Renal cortical epithelial cell (primary cell): ENCODE data around the gene MCEE. TPM values are rescaled to one million over a fixed set of nuclear protein-coding genes. Genes with fewer than 3 reads are reported as not detected.
A peak's percentile ranks its signal among the peaks of the same experiment; 100 is the strongest.
"Not testable (repeated sequence)": the region's sequence is repeated elsewhere in the genome, so short reads cannot be mapped to it uniquely, and the experiment has no call there.

Experiments used
- DNase-seq: peaks from one replicate; pipeline ENCODE4 v3.0.0-alpha.2; 2011; ENCODE audit warnings: low read depth
- total RNA-seq: library from RNA; depleted of rRNA; stranded (reverse); fragments of >200 nt; gene quantifications from 2 replicates; pipeline ENCODE4 v1.2.3, GENCODE V29; 2014

The MCEE gene
- total RNA-seq = 5.5 and 6.6 TPM in 2 replicates

DNA sequence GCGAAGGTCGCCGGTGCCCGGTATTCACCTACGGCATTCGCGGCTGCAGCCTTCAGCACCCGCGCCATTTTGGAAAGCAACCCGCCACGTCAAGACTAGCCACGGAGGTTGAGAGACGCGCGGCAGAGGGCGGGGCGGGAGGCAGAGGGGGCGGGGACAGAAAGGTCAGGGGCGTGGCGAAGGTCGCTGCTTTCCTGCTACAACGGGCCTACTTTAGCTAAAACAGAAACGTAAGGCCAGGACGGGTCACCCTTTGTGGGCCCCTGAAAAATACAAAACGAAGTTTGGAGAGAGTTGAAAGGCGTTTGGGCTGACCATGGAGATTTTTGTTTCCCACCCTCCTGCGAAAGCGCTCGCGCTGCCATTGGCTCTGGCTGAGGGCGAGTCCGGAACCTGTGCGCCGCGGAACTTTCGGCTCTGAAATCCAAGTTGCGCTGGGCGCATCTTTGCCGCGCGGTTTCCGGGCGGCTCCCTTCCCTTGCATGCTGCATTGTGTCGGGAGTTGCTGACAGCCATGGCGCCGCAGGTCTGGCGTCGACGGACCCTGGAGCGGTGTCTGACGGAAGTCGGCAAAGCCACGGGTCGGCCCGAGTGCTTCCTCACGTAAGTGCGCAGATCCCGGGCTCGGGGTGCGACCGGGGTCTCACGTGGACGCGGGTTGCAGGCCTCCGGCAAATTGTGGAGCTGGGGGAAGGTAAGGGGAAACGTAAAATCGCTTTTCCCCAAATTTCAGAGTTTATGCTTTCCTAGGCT lies at the start of gene MCEE, which contains the start of gene MPHOSPH10:
MCEE (minus strand) TSS at position 78 of the 753 bp plus-strand sequence; CDS start at position 68, 10 bp downstream.
MPHOSPH10 (plus strand) TSS at position 483 of the 753 bp plus-strand sequence; CDS start at position 515, 32 bp downstream.
- peak; percentile 75 for DNase-seq

DNA sequence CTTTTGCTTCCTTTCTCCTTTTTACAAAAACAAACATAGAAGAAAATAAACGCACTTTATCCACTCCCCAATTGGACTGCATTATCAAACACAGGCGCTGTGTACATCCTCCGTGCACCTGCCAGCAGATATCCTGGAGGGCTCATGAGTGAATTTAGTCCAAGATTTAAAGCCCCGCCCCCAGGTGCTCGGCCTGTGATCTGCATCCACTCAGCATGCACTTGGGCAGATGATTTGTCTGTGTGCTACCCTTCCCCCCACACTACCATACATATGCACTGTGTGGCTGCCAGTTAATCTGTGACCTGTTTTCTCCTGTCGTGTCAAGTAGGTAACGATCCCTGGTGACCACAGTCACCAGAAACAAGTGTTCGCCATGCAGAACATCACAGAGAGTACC lies 48.8 kb upstream of the MCEE start:
- not testable (repeated sequence) for DNase-seq

DNA sequence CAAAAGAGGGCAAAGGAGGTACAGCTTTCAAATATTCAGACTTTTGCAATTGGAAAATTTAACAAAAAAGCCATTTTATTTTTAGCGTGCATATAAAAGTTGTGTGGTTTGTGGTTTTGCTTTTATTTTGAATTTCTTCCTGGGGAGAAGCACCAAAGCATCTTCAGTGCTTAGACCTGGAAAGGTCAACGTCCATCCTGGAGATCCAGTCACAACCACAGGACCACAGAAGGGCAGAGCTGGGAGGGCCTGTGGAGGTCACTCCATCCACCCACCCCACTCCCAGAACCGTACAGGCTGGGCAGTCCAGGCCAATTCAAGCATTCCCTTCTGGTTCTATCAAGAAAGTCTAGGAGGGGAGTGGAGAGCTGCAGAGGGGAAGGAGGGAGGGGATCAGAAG lies 44.2 kb upstream of the MCEE start:
- DNase-seq = no peak

DNA sequence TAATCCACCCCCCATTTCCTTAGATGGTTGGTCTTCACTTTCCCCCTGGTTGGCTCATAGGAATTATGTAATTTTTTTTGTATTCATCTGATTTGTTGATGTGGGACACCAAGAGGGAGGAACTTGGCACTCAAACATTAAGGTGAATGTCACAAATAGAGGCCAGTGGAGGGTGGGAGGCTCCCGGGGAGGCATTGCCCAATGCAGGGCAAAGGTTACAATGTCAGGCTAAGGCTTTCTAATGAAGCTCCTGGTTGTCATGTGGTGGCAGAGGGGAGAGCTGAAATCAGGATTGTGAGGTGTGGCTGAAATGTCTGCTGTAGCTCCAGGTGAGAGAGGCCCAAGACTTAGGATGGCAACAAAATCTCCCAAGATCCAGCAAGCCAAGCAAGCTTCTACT lies 43.1 kb upstream of the MCEE start:
- no peak for DNase-seq

DNA sequence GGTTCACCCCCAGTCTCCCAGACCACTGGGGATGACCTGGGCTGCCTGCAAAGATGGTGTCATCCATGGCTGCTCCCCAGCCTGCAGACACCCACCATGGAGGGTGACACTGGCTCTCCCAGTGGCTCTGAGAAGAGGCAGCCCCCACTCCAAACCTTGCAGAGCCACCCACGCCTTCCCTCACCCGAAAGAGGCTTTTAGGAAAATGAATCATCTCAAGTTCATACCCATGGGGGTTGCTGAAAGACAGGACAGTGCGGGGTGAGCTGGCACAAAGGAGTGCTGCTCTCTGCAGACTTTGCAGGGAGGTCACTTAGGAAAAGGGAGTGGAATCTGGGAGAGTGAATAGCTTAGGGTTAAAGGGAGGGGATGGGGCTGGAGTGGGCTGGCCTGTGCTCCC lies 36.8 kb upstream of the MCEE start:
- DNase-seq = no peak

DNA sequence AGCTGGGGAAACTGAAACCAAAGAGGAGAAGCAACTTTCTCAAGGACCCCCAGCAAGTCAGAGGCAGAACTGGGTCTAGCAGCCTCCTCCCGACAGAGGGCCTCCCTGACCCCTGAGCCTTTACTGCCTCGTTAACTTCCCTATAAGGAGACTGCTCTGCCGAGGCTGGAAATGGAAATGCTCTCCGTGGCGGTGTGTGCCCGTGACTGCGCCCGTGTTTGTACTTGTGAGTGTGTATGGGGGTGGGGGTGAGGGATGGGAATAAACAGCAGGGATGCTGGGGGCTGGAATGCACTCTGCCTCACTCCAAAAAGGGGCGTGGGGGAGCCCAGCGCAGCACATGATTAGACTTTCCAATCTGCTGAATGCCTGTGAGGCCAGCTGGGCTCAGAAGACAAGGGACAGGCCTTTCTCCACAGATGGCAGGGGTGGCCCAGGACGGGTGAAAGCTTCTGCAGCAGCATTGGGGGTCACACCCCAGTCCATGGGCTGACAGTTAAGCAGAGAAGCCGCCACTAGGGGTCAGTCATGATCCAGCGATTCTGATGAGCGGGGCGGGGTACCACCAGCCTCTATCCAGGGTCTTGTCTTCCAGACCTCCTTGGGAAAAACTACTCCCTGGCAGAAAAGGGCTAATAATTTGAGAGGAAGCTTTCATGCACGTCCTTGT lies 27.2 kb upstream of the MCEE start:
- peak; percentile 4 for DNase-seq

DNA sequence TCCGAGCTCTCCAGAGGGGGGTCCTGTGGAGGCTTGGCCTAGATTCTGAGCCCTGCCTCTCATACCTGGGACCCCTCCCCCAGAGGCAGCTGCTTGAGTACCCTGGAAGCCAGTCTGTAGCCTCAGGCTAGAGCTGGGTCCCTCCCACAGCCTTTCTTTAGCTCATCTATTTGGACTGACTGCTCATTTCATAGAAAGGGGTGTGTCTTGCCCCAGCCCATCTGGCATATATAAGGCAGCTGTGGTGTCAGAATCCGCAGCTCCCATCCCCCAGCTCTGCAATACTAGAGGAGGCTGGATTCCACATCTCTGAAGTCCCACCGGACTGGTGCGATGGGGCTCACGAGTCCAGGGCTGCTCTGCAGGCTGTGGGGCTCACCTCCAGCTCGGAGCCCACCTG lies 26.5 kb upstream of the MCEE start:
- DNase-seq = no peak

DNA sequence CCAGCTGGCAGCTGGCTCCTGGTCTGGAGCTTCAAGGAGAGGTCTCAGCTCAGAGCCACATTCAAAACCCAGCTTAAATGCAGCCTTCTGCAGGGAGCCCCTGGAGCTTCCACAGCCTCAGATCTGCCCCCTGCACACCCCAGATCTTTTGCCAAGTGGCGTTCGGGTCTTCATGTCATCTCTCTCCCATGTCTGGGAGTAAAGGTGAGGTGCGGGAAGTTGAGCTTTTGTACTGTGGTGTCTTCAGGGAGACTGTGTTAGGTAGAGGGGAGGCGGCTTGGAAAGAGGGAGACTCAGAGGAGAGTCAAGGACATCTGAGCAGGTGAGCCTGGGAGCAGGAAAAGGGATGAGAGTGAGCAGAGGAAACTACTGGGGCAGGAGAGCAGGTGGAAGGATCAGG lies 25.8 kb upstream of the MCEE start:
- no peak for DNase-seq

DNA sequence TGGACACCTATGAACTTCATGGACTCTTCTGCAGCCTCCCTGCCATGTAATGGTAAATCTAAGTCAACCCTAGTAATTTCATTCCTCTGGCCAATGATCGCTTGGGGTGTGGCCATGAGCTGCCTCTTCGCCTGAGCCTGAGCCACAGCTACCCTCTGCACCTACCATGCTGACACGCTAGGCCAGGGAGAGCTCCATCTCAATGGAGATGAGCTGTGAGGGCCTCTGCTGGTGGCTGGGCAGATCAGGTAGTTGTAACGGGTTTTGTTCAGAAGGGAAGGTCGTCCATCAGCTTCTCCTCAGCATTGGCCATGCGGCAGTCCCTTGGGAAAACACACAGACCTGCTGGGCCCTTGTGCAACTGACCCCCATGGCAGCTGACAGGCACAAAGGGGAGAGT lies 24.8 kb upstream of the MCEE start:
- DNase-seq = no peak

DNA sequence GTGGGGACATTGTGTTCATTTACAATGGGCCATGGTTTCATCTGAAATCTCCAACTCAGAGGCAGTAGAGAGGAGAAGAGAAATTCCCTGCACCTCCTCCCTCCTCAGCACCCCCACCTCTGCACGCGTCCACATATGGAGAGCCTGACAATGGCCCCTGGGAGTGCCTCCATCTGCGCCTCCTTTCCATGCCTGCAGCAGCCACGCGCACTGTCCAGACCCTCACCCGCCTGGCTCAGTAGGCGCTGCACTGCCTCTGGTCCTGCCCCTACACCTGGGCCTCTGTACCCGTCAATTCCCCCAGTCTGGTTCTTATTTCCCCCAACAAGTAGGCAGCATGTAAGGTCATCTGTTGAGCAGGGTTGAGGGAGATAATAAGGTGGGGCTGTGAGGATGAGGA lies 24.2 kb upstream of the MCEE start:
- no peak for DNase-seq

DNA sequence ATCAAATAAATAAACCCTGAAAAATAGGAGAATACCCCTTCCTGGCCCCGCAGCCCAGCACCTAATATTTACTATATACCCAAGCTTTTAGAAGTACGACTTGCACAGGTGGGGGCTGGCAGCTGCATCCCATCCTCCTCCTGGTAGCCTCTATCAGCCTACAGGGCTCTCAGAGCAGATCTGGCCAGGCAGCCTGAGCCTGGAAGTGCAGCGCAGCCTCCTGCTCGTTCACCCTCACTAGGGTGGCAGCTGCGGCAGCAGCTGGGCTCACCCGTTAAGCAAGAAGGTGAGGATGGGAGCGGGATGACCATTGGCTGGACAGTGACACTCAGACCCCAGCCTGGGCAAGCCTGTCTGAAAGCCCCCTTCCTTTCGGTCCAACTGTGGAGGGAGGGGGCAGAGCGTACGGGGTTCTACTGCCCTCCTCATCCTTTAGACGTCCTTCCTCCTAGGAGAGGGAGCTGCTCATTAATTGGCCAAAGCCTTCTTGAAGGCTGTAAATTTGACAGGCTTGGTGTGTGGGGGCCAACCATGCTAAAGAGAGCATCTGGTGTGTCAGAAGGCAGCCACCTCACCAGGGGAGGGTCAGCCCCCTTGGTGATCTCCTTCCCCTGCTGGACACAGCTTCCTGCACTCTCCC lies 23.7 kb upstream of the MCEE start:
- no peak for DNase-seq

DNA sequence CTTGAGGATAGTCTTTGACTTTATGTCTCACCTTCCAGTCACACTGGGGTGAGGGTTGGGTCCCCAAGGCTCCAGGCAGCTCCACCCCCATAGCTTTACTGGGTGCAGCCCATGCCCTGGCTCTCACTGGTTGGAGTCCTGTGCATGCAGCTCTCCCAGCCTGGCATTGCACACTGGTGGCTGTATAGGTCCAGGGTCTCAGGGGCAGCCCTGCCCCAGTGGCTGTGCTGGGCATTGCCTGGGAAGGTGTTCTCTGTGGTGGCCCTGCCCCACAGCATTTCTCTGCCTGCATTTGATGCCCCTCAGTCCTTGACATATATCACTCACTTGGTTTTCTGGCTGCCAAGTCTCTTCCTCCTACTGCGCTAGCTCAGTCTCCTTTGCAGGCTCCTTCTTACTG lies 21.6 kb upstream of the MCEE start:
- DNase-seq = no peak

DNA sequence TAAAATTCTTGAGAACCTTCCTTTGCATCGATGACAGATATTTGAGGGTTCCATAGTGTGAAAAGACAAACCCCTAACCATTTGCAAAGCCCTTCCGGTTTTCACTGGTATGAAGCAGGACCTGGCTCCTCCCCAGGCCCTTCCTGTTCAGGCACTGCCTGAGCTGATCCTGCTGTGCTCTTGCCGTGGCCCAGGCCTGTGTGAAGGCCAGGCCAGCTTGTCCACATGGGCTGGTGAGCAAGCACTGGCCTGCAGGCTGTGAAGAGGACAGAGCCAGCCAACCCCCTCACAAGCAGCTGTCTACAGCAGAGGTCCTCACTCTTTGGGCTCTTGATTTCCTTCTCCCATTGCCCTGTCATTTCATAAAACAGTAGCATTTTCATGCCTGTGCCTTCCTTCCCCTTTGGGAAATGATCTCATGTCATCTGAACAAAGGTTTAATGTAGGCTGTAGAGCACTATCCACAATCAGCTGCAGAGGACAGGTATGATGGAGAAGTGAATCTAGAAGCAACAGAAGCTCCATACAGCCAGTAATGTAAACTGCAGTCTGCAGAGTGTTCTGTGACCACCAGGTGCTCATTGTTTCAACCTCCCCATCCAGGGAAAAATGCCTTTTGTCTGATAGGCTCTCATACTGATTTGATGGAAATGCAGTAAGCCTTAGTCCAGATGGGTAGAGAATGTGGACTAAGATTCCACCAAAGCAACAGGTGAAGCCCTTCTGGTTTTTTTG lies 20.2 kb upstream of the MCEE start:
- no peak for DNase-seq

DNA sequence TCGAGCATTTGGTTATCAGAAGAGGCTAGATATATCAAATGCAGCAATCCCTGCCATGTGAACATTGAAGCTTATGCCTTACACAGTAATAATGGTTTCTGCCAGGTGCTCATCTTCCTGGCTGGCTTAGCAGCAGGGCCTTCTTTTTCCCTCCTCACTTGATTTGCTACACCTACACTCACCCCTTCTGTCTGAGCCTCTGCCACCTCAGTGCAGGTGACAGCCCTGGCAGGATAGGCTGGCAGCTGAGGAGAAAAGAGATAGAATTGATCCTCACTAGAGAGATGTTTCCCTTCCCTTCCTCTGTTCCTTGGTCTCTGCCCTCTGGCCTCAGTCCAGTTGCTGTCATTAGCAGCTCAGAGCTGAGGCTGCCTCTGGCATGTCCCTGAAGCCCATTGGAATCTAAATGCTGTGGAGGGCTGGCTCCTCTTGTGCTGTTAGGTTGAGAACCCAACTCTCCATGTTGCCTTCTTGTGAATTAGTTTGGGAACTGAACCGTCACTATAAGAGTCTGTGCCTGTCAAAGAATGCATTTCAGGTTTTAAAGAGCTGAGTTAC lies 18.6 kb upstream of the MCEE start:
- DNase-seq = no peak

DNA sequence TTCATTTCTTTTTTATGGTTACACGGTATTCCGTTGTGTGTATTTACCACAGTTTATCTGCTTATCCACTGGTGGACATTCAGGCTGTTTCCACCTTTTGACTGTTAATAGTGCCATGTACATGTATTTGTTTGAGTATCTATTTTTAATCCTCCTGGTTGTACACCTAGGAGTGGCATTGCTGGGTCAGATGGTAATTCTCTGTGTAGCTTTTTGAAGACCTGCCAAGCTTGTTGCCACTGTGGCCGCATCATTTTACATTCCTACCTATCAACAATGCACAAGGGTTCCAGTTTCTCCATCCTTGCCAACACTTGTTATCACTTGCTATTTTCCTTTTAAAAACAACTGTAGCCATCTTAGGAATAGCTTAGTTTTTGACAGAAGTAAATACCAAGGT lies 13.8 kb upstream of the MCEE start:
- no peak for DNase-seq

DNA sequence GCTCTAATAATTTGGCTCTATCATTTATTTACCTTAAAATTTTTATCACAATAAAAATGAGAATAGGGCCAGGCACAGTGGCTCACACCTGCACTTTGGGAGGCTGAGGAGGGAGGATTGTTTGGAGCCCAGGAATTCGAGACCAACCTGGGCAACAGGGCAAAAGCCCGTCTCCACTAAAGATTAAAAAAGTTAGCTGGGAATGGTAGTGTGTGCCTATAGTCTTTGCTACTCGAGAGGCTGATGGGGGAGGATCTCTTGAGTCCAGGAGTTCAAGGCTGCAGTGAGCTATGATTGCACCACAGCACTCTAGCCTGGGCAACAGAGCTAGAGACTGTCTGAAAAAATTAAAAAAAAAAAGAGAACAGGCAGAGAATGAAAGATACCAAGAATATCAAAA lies 6.1 kb upstream of the MCEE start:
- no peak for DNase-seq

DNA sequence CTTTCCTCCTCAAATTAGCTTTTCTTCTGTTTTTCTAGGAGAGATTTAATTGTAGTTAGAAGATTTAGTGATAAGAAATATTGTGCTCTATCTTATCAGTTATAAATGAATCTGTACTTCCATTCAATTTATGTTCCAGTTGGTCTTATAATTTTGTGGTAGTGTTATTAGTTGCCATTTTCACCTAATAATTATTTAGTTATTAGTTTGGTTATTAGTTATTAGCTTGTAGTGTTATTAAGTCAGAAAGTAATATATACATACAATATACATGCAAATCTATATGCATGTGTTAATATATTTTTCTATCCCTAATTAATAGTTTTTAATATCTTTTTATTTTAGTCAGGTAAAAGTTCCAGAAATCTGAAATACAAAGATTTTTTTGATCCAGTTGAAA lies 3.6 kb upstream of the MCEE start:
- no peak for DNase-seq

DNA sequence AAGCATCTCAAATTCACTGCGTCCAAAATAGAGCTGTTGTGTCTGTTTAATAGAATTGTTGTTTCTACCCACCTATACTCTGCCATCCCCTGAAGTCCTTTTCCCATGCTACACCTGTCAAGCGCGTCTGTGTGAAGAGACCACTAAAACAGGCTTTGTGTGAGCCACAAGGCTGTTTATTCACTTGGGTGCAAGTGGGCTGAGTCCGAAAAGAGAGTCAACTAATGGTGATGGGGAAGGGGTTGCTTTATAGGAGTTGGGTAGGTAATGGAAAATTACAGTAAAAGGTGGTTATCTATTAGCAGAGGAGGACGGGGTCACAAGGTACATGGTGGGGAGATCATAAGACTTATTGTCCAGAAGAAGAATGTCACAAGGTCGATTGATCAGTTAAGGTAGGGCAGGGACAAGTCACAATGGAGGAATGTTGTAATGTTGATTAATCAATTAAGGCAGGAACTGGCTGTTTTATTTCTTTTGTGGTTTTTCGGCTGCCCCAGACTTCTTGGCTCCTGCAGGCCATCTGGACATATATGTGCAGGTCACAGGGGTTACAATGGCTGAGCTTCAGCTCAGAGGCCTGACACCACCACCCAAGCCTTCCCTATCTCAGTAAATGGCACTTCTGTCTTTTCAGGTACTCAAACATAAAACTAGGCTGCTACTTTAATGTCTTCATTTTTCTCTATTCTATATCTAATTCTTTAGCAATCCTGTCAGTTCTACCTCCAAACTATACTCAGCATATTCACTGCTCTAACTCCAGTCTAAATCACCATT lies 1.5 kb upstream of the MCEE start:
- DNase-seq = not testable (repeated sequence)

DNA sequence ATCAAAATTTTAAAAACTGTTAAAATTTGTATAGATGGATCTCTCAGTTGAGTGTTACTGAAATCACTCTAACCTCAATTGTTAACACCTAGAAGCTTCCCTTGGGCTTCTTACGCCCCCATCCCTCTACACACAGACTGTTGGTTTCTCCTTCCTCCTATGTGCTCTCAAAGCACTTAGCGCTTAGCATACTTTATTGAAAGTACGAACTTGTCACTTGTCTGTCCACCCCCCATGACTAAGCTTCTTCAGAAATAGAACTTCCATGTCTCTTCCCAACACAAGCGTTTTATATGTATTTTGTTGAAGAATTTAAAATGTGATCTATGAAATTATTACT lies 846 bp upstream of the MCEE start:
- peak; percentile 34 for DNase-seq

DNA sequence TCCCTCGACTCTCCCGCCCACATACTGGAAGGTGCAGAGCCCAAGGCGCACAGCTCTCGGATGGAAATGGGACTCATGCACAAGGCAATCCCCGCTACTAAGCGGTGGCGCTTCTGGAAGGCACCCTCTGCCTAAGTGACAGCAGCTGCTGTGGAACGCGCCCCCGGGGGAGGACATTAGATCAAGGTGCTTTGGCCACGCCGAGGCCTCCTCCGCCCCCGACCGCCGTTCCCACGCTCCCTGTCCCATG lies 202 bp downstream of the MCEE start:
- peak; percentile 52 for DNase-seq

DNA sequence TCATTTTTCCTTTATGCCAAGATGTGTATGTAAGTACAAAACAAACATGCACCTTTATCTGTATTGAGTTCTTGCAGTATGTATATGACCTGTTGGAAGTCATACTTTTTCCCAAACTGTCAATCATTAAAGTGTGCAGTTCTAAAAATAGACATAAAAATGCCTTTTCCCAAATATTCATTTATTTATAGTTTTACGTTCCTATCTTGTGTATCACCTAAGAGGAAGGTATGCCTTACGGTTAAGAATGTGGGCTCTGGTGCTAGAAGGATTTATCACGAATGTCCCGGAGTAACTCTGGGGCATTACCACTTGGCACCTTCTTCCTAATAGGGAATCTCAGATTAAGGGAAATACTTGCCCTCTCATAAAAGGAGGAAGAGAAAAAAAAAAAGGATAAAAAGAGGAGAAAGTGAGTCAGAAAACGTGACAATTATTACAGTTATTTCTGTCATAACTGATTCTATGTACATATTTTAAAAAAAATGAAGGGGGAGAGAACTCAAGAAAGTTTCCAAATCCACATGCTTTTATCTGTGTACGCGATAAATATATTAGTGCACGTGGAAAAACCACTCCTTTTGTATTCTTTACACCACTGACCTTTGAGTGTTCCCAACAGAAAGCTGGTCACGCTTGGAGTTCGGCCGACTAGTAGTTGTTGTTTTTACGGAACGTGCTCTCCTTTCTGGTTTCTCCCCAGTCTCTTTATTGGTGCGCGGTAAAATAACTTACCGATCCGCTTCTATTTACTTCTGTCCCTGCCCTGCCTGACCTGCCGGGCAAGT lies 721 bp downstream of the MCEE start:
- peak; percentile 41 for DNase-seq
